AG04450 (cell line): ENCODE data around the gene ZNF394. TPM values are rescaled to one million over a fixed set of nuclear protein-coding genes. Genes with fewer than 3 reads are reported as not detected.

Source experiments
- CTCF ChIA-PET: fragments of 300-600, 350-600 bp; formaldehyde crosslinking; extraction: SDS; loops from one replicate; lab custom pipeline; 2022; ENCODE audit warnings: antibody characterized with exemption, inconsistent platforms; lab: Charles Lee
- POLR2A ChIA-PET: fragments of 350-600 bp; formaldehyde crosslinking; extraction: SDS; loops from one replicate; lab custom pipeline; 2021; ENCODE audit warnings: antibody characterized with exemption, inconsistent platforms; lab: Yijun Ruan, JAX
- DNase-seq: peaks from one replicate; pipeline ENCODE4 v3.0.0-alpha.2; 2011; ENCODE audit warnings: low read depth, low spot score
- H3K27ac ChIP-seq: one replicate; pipeline ENCODE4 v1.5.1; 2012; ENCODE audit warnings: low read depth, low read length, control low read depth
- H3K27me3 ChIP-seq: one replicate; pipeline ENCODE4 v1.6.0; 2012; ENCODE audit warnings: low read length; ENCODE audit not compliant: control insufficient read depth, insufficient read depth
- H3K4me3 ChIP-seq: 2 replicates; pipeline ENCODE4 v1.5.1; 2011; ENCODE audit warnings: mild to moderate bottlenecking, low read depth, low read length, control low read depth
- H3K9me3 ChIP-seq: 2 replicates; pipeline ENCODE4 v1.5.1; 2012; ENCODE audit warnings: low read length; ENCODE audit not compliant: control insufficient read depth, insufficient read depth
- polyA plus RNA-seq: library from polyadenylated mRNA; depleted of rRNA; stranded (reverse); fragments of >200 nt; gene quantifications from 2 replicates; pipeline ENCODE4 v1.2.3, GENCODE V29; 2011
- TF ChIP-seq, protein P1 (sequence below): IDR thresholded peaks from 2 replicates; pipeline ENCODE4 v1.5.1; 2011; ENCODE audit warnings: low read depth, low read length, control low read depth, inconsistent platforms

ZNF394 gene
- polyA plus RNA-seq, 1 experiment = 9.4 TPM

DNA sequence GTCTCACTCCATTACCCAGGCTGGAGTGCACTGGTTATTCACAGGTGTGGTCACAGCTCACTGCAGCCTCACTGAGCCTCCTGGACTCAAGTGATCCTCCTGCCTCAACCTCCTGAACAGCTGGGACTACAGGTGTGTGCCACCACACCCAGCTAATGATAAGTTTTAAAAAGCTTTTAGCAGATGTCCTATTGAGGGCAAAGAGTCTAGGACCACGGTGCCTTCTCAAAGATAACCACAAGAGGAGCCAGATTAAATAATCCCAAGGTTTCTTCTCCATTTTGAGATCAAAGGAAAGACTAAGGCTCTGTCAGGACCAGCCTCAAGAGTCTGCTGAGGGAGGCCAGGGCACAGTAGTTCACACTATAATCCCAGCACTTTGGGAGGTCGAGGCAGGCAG lies 38.9 kb downstream of the ZNF394 start:
- no peak overlapping the region for H3K4me3 ChIP-seq
- H3K9me3 ChIP-seq = peaks cover 3% of the 10 kb centered on the region; the same call in 1 of the 2 replicates
- ChIA-PET CTCF (no interaction called here), POLR2A (no interaction called here)
- no peak for DNase-seq
- TF ChIP-seq, protein P1, sequence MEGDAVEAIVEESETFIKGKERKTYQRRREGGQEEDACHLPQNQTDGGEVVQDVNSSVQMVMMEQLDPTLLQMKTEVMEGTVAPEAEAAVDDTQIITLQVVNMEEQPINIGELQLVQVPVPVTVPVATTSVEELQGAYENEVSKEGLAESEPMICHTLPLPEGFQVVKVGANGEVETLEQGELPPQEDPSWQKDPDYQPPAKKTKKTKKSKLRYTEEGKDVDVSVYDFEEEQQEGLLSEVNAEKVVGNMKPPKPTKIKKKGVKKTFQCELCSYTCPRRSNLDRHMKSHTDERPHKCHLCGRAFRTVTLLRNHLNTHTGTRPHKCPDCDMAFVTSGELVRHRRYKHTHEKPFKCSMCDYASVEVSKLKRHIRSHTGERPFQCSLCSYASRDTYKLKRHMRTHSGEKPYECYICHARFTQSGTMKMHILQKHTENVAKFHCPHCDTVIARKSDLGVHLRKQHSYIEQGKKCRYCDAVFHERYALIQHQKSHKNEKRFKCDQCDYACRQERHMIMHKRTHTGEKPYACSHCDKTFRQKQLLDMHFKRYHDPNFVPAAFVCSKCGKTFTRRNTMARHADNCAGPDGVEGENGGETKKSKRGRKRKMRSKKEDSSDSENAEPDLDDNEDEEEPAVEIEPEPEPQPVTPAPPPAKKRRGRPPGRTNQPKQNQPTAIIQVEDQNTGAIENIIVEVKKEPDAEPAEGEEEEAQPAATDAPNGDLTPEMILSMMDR = 0 out of 2 replicates have a peak, but pooled peaks have one; percentile 11
- H3K27ac ChIP-seq = no peak overlapping the region
- no peaks in the 10 kb centered on the region for H3K27me3 ChIP-seq

GRCh38 chr7:99460651-99461050 lies 39.4 kb downstream of the ZNF394 start:
- Histone ChIP-seq H3K4me3 (no peak overlapping the region), H3K9me3 (peaks cover under 1% of the 10 kb centered on the region; the same call in 1 of the 2 replicates), H3K27ac (no peak overlapping the region), H3K27me3 (no peaks in the 10 kb centered on the region)
- DNase-seq = no peak
- TF ChIP-seq, protein P1 = no peak
- POLR2A ChIA-PET = interaction anchor here (1.0 kb wide), 1 partner anchor 22 kb away, joined by 3 read pairs; the partner anchor contains the start of genes CPSF4 and PTCD1
- CTCF ChIA-PET = interaction anchor here (0.6 kb wide), 1 partner anchor 120 kb away, joined by 7 read pairs; no protein-coding TSS in a partner anchor

GRCh38 chr7:99459087-99459486 lies 41.0 kb downstream of the ZNF394 start:
- H3K9me3 ChIP-seq = no peaks in the 10 kb centered on the region
- CTCF ChIA-PET = no interaction called here
- no peaks in the 10 kb centered on the region for H3K27me3 ChIP-seq
- no peak overlapping the region for H3K4me3 ChIP-seq
- H3K27ac ChIP-seq = no peak overlapping the region
- DNase-seq = no peak
- POLR2A ChIA-PET = no interaction called here
- TF ChIP-seq, protein P1 = peak; percentile 40

GRCh38 chr7:99457650-99458493 lies 42.2 kb downstream of the ZNF394 start:
- Histone ChIP-seq H3K27me3 (no peaks in the 10 kb centered on the region), H3K27ac (no peak overlapping the region), H3K4me3 (no peak overlapping the region), H3K9me3 (no peaks in the 10 kb centered on the region)
- CTCF ChIA-PET = no interaction called here
- POLR2A ChIA-PET = no interaction called here
- TF ChIP-seq, protein P1 = no peak
- no peak for DNase-seq

DNA sequence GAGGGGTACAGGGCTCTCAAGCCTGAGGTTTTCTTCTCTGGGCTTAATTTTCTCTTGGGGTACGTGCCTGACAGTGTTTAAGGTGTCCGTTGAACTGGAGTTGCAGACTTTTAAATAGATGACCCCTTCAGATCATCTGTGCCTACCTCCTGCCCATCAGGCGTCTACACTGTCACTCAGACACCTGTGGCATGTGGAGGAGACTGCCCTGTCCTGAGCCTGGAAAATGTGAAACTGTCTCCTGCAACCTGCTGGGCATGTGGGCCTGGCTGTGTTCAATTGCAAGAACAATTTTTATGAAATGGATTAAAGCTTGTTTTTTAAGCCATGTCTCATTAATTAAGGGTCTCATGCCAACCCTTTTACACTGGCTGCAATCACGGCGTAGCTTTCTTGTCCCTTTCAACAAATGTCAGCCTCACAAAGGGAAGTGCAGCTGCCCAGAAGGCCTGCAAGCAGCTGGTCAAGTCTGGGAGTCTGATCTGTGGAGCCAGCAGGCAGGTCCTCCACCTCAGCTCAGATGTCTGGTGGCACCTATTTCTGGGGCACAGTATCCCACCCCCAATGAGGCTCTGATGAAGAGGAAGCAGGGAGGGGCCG lies 42.9 kb downstream of the ZNF394 start:
- ChIA-PET CTCF (no interaction called here), POLR2A (no interaction called here)
- Histone ChIP-seq H3K27ac (no peak overlapping the region), H3K9me3 (no peaks in the 10 kb centered on the region), H3K4me3 (no peak overlapping the region), H3K27me3 (no peaks in the 10 kb centered on the region)
- TF ChIP-seq, protein P1 = no peak
- no peak for DNase-seq
